Measurements from ENCODE around the gene FAM20C. TPM values are rescaled to one million over a fixed set of nuclear protein-coding genes. Genes with fewer than 3 reads are reported as not detected.

FAM20C gene
- total RNA-seq, 2 donors from 2014 or later = 1.4 to 2.8 TPM

DNA sequence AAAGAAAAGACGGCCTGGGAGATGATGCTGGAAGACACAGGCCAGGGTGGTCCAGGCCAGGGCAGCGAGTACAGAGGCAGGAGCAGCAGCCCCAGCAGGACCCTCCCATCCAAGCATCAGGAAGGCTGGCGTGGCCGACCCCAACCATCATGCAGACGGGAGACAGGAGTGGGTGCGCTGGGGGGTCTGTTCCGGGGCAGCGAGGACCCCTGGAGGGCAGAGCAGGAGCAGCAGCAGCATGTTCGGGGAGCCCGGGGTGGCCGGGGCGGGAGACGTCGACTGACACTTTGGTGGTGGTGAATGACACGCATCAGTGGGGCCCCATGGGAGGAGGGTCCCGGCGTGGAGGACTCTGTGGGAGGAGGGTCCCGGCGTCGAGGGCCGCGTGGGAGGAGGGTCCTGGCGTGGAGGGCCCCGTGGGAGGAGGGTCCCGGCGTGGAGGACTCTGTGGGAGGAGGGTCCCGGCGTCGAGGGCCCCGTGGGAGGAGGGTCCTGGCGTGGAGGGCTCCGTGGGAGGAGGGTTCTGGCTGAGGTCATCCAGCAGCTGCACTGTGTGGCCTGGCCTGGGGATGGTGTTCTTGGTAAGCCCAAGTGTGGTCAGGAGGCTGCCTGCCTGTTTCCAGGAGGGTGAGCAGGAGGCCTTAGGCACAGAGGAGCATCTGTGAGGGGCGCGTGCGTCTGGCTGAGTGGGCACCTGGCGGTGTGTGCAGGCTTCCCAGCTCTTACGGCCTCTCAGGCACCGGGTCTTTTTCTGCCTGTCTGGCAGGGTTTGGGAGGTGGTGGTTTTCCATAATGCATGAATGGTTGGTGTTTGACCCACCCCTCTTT lies 38.9 kb downstream of the FAM20C start:
- no peaks in the 10 kb centered on the region for H3K36me3 Mint-ChIP-seq (ENCODE audit: low read depth)
- H3K4me3 Mint-ChIP-seq = no peak overlapping the region
- H3K27me3 Mint-ChIP-seq = peaks cover 12% of the 10 kb centered on the region
- ATAC-seq (no peak), DNase-seq (no peak)
- H3K4me1 Mint-ChIP-seq = no peaks in the 10 kb centered on the region
- H3K9me3 ChIP-seq (ENCODE audit: control insufficient read depth, low read length, poor library complexity, severe bottlenecking) = no peaks in the 10 kb centered on the region
- no peak overlapping the region for H3K27ac Mint-ChIP-seq

GRCh38 chr7:231858-232246 lies 39.5 kb downstream of the FAM20C start:
- ATAC-seq = no peak
- Mint-ChIP-seq H3K4me3 (no peak overlapping the region), H3K27ac (no peak overlapping the region), H3K36me3 (ENCODE audit: low read depth) (no peaks in the 10 kb centered on the region), H3K27me3 (peaks cover 12% of the 10 kb centered on the region), H3K4me1 (no peaks in the 10 kb centered on the region)
- no peaks in the 10 kb centered on the region for H3K9me3 ChIP-seq (ENCODE audit: control insufficient read depth, low read length, poor library complexity, severe bottlenecking)
- no peak for DNase-seq

- Mint-ChIP-seq H3K27ac (no peak overlapping the region), H3K4me1 (no peaks in the 10 kb centered on the region), H3K27me3 (peaks cover 12% of the 10 kb centered on the region), H3K4me3 (no peak overlapping the region), H3K36me3 (ENCODE audit: low read depth) (no peaks in the 10 kb centered on the region)
- DNase-seq (no peak), ATAC-seq (no peak)
- no peaks in the 10 kb centered on the region for H3K9me3 ChIP-seq (ENCODE audit: control insufficient read depth, low read length, poor library complexity, severe bottlenecking)
Observed at GRCh38 chr7:232410-233248, 40.3 kb downstream of the FAM20C start.

GRCh38 chr7:233249-234035 lies 41.1 kb downstream of the FAM20C start:
- DNase-seq (no peak), ATAC-seq (no peak)
- H3K36me3 Mint-ChIP-seq (ENCODE audit: low read depth) = no peaks in the 10 kb centered on the region
- no peaks in the 10 kb centered on the region for H3K9me3 ChIP-seq (ENCODE audit: control insufficient read depth, low read length, poor library complexity, severe bottlenecking)
- no peak overlapping the region for H3K27ac Mint-ChIP-seq
- no peaks in the 10 kb centered on the region for H3K4me1 Mint-ChIP-seq
- H3K4me3 Mint-ChIP-seq = no peak overlapping the region
- H3K27me3 Mint-ChIP-seq = peaks cover 12% of the 10 kb centered on the region

DNA sequence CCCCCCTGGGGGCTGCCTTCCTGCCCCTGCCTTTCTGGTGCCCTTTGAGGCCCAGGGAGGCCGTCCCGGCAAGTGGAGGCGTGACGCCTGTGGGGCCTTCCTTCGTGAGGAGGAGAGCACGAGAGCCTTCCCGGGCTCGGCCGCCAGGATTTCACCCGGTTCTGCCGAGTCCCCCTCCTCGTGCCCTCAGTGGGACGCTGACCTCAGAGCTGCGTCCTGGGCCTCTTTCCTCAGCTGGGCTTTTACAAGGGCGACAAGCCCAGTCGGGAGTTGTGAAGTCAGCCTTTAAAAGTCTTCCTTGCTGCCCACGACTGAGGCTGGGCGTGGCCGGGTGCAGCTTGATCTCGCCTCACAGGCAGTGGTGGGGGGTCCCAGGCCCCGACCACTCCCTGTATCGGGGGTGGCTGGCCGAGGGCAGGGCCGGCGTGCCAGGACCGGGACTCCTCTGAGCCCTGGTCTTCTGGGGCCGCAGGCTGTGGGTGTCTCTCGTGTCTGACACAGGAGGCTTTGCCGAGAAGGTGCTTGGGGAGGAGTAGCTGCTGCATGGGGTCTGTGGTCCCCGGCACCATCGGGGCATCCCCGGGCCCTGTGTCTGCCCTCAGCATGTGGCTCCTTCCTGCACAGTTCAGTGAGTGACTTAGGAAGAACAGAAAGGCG lies 41.8 kb downstream of the FAM20C start:
- no peaks in the 10 kb centered on the region for H3K4me1 Mint-ChIP-seq
- no peak overlapping the region for H3K4me3 Mint-ChIP-seq
- no peaks in the 10 kb centered on the region for H3K9me3 ChIP-seq (ENCODE audit: control insufficient read depth, low read length, poor library complexity, severe bottlenecking)
- no peaks in the 10 kb centered on the region for H3K36me3 Mint-ChIP-seq (ENCODE audit: low read depth)
- ATAC-seq = no peak
- peaks cover 12% of the 10 kb centered on the region for H3K27me3 Mint-ChIP-seq
- H3K27ac Mint-ChIP-seq = no peak overlapping the region
- DNase-seq = no peak

DNA sequence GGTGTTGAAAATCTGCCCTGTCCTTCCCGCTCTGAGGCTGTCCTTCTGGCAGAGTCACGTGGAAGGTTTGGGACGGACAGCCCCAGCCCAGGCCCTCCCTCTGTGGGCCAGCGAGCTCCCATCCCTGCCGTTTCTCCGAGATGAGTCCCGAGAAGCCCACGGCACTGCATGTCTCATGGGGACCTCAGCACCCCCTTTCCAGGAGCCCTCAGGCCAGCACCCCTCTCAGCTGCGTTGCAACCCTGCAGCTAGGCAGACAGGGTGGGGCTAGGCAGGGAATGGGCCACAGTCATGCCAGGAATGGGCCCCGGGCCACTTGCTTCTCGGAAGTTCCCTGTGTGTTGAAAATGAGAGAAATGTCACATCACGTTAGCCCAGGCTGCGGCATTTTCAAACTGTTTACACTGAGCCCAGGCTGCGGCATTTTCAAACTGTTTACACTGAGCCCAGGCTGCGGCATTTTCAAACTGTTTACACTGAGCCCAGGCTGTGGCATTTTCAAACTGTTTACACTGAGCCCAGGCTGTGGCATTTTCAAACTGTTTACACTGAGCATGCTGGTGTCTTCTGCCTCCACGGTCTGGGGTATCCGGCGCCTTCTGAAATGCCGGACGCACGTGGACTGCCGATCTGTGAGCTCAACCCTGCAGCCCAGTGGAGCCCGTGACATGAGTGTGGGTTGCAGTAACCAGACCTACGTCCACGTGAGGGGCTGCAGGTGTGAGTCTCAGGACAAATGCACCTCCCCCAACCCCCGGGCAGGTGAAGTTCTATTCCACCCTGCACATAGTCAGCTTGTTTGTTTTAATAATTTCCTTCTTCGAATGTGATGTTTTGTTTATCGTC lies 42.6 kb downstream of the FAM20C start:
- DNase-seq (no peak), ATAC-seq (no peak)
- Mint-ChIP-seq H3K4me3 (no peak overlapping the region), H3K4me1 (no peaks in the 10 kb centered on the region), H3K36me3 (ENCODE audit: low read depth) (no peaks in the 10 kb centered on the region), H3K27ac (no peak overlapping the region), H3K27me3 (peaks cover 6% of the 10 kb centered on the region)
- no peaks in the 10 kb centered on the region for H3K9me3 ChIP-seq (ENCODE audit: control insufficient read depth, low read length, poor library complexity, severe bottlenecking)

DNA sequence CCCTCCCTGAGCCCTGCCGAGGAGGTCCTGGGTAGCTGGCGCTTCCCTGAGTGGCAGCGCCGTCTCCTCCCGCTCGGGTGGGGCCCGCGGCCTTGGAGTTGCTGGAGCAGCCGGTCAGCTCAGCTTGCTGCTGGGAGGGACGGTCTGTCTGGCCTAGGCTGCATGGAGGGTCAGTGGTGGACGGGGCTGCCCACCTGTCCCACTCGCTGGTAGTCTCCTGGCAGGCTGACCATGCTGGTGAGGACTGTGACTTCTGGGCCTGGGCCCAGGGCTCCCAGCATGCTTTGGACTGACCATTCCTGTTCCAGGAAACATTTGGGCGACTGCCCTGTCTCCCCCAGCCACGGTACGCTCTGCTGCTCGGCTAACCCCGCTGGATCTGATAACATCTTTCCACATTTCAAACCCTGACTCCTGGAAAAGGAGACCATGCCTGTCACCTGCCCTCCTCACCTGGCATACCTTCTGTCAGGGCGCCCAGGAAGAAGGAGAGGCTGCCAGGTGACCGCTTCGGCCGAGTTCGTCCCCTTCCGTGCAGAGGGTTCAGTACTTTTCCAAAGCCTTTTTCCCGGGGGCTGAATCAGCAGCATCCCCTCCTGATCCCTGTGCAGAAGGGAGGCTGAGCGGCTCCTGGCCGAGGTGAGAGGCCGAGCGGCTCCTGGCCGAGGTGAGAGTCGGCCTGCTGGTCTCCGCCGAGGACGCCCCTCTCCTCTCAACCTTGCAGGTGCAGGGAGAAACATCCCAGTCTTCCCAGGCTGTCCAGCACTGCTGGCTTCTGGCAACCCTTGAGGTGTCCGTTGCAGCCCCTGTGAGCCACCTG lies 43.4 kb downstream of the FAM20C start:
- H3K9me3 ChIP-seq (ENCODE audit: control insufficient read depth, low read length, poor library complexity, severe bottlenecking) = no peaks in the 10 kb centered on the region
- Mint-ChIP-seq H3K36me3 (ENCODE audit: low read depth) (no peaks in the 10 kb centered on the region), H3K4me1 (no peaks in the 10 kb centered on the region), H3K27ac (no peak overlapping the region), H3K4me3 (no peak overlapping the region), H3K27me3 (peaks cover 3% of the 10 kb centered on the region)
- no peak for ATAC-seq
- DNase-seq = no peak

- Mint-ChIP-seq H3K4me3 (no peak overlapping the region), H3K36me3 (ENCODE audit: low read depth) (no peaks in the 10 kb centered on the region), H3K4me1 (no peaks in the 10 kb centered on the region), H3K27ac (no peak overlapping the region), H3K27me3 (no peaks in the 10 kb centered on the region)
- no peak for ATAC-seq
- H3K9me3 ChIP-seq (ENCODE audit: control insufficient read depth, low read length, poor library complexity, severe bottlenecking) = no peaks in the 10 kb centered on the region
- DNase-seq = no peak
Observed at GRCh38 chr7:236967-237366, 44.6 kb downstream of the FAM20C start.

- Mint-ChIP-seq H3K4me1 (no peaks in the 10 kb centered on the region), H3K4me3 (no peak overlapping the region), H3K27me3 (no peaks in the 10 kb centered on the region), H3K36me3 (ENCODE audit: low read depth) (no peaks in the 10 kb centered on the region), H3K27ac (no peak overlapping the region)
- H3K9me3 ChIP-seq (ENCODE audit: control insufficient read depth, low read length, poor library complexity, severe bottlenecking) = no peaks in the 10 kb centered on the region
- DNase-seq = no peak
- no peak for ATAC-seq
Observed at GRCh38 chr7:237385-237784, 45.0 kb downstream of the FAM20C start.

DNA sequence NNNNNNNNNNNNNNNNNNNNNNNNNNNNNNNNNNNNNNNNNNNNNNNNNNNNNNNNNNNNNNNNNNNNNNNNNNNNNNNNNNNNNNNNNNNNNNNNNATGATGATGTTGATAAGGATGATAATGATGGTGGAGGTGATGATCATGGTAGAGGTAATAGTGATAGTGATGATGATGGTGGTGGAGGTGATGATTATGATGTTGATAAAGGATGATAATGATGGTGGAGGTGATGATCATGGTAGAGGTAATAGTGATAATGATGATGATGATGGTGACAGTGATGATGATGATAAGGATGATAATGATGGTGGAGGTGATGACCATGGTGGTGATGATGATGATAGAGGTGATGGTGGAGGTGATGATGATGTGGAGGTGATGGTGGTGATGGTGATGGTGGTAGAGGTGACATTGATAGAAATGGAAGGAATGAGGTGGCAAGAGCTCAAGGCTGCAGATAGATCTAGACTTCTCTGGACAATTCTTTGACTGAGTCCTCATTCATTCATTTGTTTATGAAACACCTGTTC lies 47.8 kb downstream of the FAM20C start:
- DNase-seq = no peak
- Mint-ChIP-seq H3K4me3 (no peak overlapping the region), H3K27ac (no peak overlapping the region), H3K27me3 (no peaks in the 10 kb centered on the region), H3K36me3 (ENCODE audit: low read depth) (no peaks in the 10 kb centered on the region), H3K4me1 (no peaks in the 10 kb centered on the region)
- H3K9me3 ChIP-seq (ENCODE audit: control insufficient read depth, low read length, poor library complexity, severe bottlenecking) = no peaks in the 10 kb centered on the region
- ATAC-seq = no peak

DNA sequence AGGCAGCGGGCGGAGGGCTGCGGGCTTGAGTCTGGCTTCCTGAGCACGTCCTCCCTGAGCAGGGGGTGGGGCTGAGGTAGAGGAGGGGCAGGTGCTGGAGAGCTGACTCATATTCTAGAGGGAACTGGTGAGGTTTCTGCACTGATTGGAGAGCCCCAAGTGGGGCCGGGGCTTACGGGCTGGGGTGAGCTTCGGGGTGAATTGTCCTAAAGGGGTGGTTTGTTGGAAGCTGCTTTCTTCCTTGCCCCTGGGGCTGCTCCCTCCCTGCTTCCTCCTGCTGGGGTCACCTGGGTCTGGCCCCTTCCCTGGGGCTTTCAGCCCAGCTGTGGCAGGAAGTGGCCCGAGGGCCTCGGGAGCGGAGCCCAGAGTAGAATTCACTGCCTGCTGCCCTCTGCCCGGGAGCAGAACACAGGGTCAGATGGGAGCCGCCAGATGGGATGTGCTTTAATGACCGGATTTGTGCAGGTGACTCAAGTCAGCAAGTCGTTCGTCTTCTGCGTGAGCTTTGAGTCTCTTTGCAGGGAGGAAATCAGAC lies 48.6 kb downstream of the FAM20C start:
- DNase-seq (no peak), ATAC-seq (no peak)
- no peaks in the 10 kb centered on the region for H3K9me3 ChIP-seq (ENCODE audit: control insufficient read depth, low read length, poor library complexity, severe bottlenecking)
- Mint-ChIP-seq H3K4me3 (no peak overlapping the region), H3K36me3 (ENCODE audit: low read depth) (no peaks in the 10 kb centered on the region), H3K4me1 (no peaks in the 10 kb centered on the region), H3K27me3 (no peaks in the 10 kb centered on the region), H3K27ac (no peak overlapping the region)

All from T-helper 17 cell (primary cell).